ENCODE data around the gene DSTYK. TPM values are rescaled to one million over a fixed set of nuclear protein-coding genes. Genes with fewer than 3 reads are reported as not detected.

The DSTYK gene
- total and polyA plus RNA-seq, 3 experiments from 2014 or later: 8.6 to 13.4 (median 12.9) TPM

DNA sequence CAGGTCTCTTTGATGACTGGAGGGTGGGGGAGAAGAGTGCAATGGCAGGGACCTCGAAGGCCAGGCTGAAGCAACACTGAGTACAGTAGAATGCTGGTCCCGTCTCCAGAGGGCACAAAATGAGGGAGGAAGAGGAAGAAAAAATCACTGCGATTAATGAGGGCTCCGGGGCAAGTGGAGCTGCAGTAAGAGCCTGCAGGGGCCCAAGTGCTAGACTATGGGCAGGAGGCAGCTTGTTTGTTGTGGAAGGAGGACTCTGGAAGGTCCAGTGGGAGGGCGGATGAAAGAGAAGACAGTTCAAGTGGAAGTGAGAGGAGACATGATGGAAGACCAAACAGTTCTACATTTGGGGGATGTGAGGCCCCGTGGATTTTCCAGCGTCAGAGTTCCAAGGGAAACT, 33.6 kb upstream of the DSTYK start:
- Mint-ChIP-seq H3K27ac (no peak overlapping the region), H3K9me3 (no peaks in the 10 kb centered on the region), H3K27me3 (no peaks in the 10 kb centered on the region), H3K4me3 (no peak overlapping the region), H3K4me1 (peaks cover 0 to 4% (median 0%) of the 10 kb centered on the region in 3 donors), H3K36me3 (peaks cover 0 to 3% (median 0%) of the 10 kb centered on the region in 3 donors)
- ChIA-PET CTCF (interaction anchor here (3.2 kb wide), 1 partner anchor 11 kb away, joined by 21 read pairs; no protein-coding TSS in a partner anchor), POLR2A (no interaction called here)
- no peak for DNase-seq
- H3K36me3 ChIP-seq (ENCODE audit: insufficient read depth, low read length): no peaks in the 10 kb centered on the region
- no peak overlapping the region for H3K27ac ChIP-seq (ENCODE audit: low read depth, low read length)
- no peak overlapping the region for H3K4me3 ChIP-seq (ENCODE audit: low read length)
- H3K4me1 ChIP-seq (ENCODE audit: insufficient read depth, low read length): no peaks in the 10 kb centered on the region
- no peaks in the 10 kb centered on the region for H3K9me3 ChIP-seq (ENCODE audit: low read length)
- no peaks in the 10 kb centered on the region for H3K27me3 ChIP-seq (ENCODE audit: insufficient read depth, low read length, poor library complexity, severe bottlenecking)

DNA sequence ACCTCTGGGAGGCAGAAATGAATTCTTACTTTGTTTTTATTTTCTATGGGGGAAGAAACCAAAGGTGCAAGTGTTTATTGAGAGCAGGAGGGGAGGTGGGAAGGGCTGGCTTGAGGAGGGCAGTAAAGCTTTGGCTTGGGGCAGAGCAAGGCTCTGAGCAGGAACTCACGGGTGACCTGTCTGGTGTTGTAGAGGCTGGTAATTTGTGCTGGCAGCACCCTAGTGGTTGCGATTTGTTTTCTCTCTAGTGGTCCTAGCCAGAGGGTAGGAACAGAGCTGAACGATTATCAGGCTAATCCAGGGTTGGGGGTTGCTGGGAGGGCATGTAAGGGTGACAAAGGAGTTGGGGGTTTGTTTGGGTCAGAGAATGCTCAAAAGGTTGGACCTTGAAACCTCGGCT, 32.9 kb upstream of the DSTYK start:
- POLR2A ChIA-PET: no interaction called here
- Mint-ChIP-seq H3K4me3 (no peak overlapping the region), H3K36me3 (peaks cover 0 to 3% (median 0%) of the 10 kb centered on the region in 3 donors), H3K4me1 (peaks cover 0 to 4% (median 0%) of the 10 kb centered on the region in 3 donors), H3K9me3 (no peaks in the 10 kb centered on the region), H3K27ac (no peak overlapping the region), H3K27me3 (no peaks in the 10 kb centered on the region)
- Histone ChIP-seq H3K4me3 (ENCODE audit: low read length) (no peak overlapping the region), H3K27me3 (ENCODE audit: insufficient read depth, low read length, poor library complexity, severe bottlenecking) (no peaks in the 10 kb centered on the region), H3K36me3 (ENCODE audit: insufficient read depth, low read length) (no peaks in the 10 kb centered on the region), H3K4me1 (ENCODE audit: insufficient read depth, low read length) (no peaks in the 10 kb centered on the region), H3K27ac (ENCODE audit: low read depth, low read length) (no peak overlapping the region), H3K9me3 (ENCODE audit: low read length) (no peaks in the 10 kb centered on the region)
- CTCF ChIA-PET: interaction anchor here (2.5 kb wide), 1 partner anchor 12 kb away, joined by 6 read pairs; no protein-coding TSS in a partner anchor
- DNase-seq: no peak

GRCh38 chr1:205243350-205244191, 32.1 kb upstream of the DSTYK start:
- no peaks in the 10 kb centered on the region for H3K9me3 ChIP-seq (ENCODE audit: low read length)
- POLR2A ChIA-PET: no interaction called here

DNA sequence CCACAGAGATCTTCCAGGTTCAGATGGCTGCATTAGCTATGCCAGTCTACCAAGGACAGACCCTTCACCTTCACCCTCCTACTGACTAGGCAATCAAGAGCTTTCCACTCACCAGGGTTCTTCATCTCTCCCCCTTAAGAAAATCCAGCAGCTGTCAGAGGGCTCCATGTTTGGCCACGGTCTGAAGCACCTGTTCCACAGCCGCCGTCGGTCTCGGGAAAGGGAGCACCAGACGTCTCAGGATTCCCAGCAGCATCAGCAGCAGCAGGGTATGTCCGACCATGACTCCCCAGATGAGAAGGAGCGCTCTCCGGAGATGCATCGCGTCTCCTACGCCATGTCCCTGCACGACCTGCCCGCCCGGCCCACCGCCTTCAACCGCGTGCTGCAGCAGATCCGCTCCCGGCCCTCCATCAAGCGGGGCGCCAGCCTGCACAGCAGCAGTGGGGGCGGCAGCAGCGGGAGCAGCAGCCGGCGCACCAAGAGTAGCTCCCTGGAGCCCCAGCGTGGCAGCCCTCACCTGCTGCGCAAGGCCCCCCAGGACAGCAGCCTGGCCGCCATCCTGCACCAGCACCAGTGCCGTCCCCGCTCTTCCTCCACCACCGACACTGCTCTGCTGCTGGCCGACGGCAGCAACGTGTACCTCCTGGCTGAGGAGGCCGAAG, 30.0 kb upstream of the DSTYK start:
- Mint-ChIP-seq H3K27ac (no peak overlapping the region), H3K27me3 (peaks cover 0 to 4% of the 10 kb centered on the region in 2 donors), H3K36me3 (peaks cover 0 to 3% (median 0%) of the 10 kb centered on the region in 3 donors), H3K4me3 (no peak overlapping the region), H3K9me3 (no peaks in the 10 kb centered on the region), H3K4me1 (peaks cover 0 to 8% (median 0%) of the 10 kb centered on the region in 3 donors)
- no peaks in the 10 kb centered on the region for H3K4me1 ChIP-seq (ENCODE audit: insufficient read depth, low read length)
- H3K27ac ChIP-seq (ENCODE audit: low read depth, low read length): no peak overlapping the region
- CTCF ChIA-PET: no interaction called here
- POLR2A ChIA-PET: no interaction called here
- no peaks in the 10 kb centered on the region for H3K27me3 ChIP-seq (ENCODE audit: insufficient read depth, low read length, poor library complexity, severe bottlenecking)
- no peaks in the 10 kb centered on the region for H3K9me3 ChIP-seq (ENCODE audit: low read length)
- H3K36me3 ChIP-seq (ENCODE audit: insufficient read depth, low read length): no peaks in the 10 kb centered on the region
- H3K4me3 ChIP-seq (ENCODE audit: low read length): no peak overlapping the region
- DNase-seq: no peak

More at GRCh38 chr1:205243350-205244191, 32.1 kb upstream of the DSTYK start:
- no peak overlapping the region for H3K27ac ChIP-seq (ENCODE audit: low read depth, low read length)
- DNase-seq: no peak
- Mint-ChIP-seq H3K27me3 (no peaks in the 10 kb centered on the region), H3K4me3 (no peak overlapping the region), H3K4me1 (peaks cover 0 to 4% (median 0%) of the 10 kb centered on the region in 3 donors), H3K27ac (no peak overlapping the region), H3K36me3 (peaks cover 0 to 3% (median 0%) of the 10 kb centered on the region in 3 donors), H3K9me3 (no peaks in the 10 kb centered on the region)
- no peaks in the 10 kb centered on the region for H3K27me3 ChIP-seq (ENCODE audit: insufficient read depth, low read length, poor library complexity, severe bottlenecking)
- H3K4me1 ChIP-seq (ENCODE audit: insufficient read depth, low read length): no peaks in the 10 kb centered on the region
- H3K4me3 ChIP-seq (ENCODE audit: low read length): no peak overlapping the region
- CTCF ChIA-PET: interaction anchor here (2.5 kb wide), 1 partner anchor 12 kb away, joined by 6 read pairs; no protein-coding TSS in a partner anchor
- H3K36me3 ChIP-seq (ENCODE audit: insufficient read depth, low read length): no peaks in the 10 kb centered on the region

- Histone ChIP-seq H3K4me1 (ENCODE audit: insufficient read depth, low read length) (no peaks in the 10 kb centered on the region), H3K4me3 (ENCODE audit: low read length) (no peak overlapping the region), H3K36me3 (ENCODE audit: insufficient read depth, low read length) (no peaks in the 10 kb centered on the region), H3K9me3 (ENCODE audit: low read length) (no peaks in the 10 kb centered on the region), H3K27me3 (ENCODE audit: insufficient read depth, low read length, poor library complexity, severe bottlenecking) (no peaks in the 10 kb centered on the region), H3K27ac (ENCODE audit: low read depth, low read length) (no peak overlapping the region)
- Mint-ChIP-seq H3K27me3 (peaks cover 2 to 4% of the 10 kb centered on the region in 2 donors), H3K9me3 (no peaks in the 10 kb centered on the region), H3K36me3 (peaks cover 0 to 3% (median 0%) of the 10 kb centered on the region in 3 donors), H3K27ac (no peak overlapping the region), H3K4me3 (no peak overlapping the region), H3K4me1 (peaks cover 0 to 3% (median 0%) of the 10 kb centered on the region in 3 donors)
- ChIA-PET POLR2A (no interaction called here), CTCF (interaction anchor here (1.5 to 2.2 kb wide), 2 partner anchors 12 to 17 kb away, joined by 3 to 8 read pairs; no protein-coding TSS in a partner anchor)
- no peak for DNase-seq
These were observed 29.1 kb upstream of the DSTYK start for GRCh38 chr1:205240569-205240968.

- CTCF ChIA-PET: interaction anchor here (1.5 to 2.2 kb wide), 2 partner anchors 11 to 18 kb away, joined by 3 to 8 read pairs; no protein-coding TSS in a partner anchor
- no peak overlapping the region for H3K4me3 ChIP-seq (ENCODE audit: low read length)
- DNase-seq: no peak
- no peaks in the 10 kb centered on the region for H3K36me3 ChIP-seq (ENCODE audit: insufficient read depth, low read length)
- peaks cover 0 to 3% (median 0%) of the 10 kb centered on the region in 3 donors for H3K36me3 Mint-ChIP-seq
- no peak overlapping the region for H3K27ac Mint-ChIP-seq
- H3K27ac ChIP-seq (ENCODE audit: low read depth, low read length): no peak overlapping the region
- POLR2A ChIA-PET: no interaction called here
- peaks cover 0 to 3% (median 0%) of the 10 kb centered on the region in 3 donors for H3K4me1 Mint-ChIP-seq
- no peaks in the 10 kb centered on the region for H3K9me3 ChIP-seq (ENCODE audit: low read length)
- no peaks in the 10 kb centered on the region for H3K27me3 ChIP-seq (ENCODE audit: insufficient read depth, low read length, poor library complexity, severe bottlenecking)
- H3K4me3 Mint-ChIP-seq: no peak overlapping the region
- no peaks in the 10 kb centered on the region for H3K4me1 ChIP-seq (ENCODE audit: insufficient read depth, low read length)
- peaks cover 2 to 4% of the 10 kb centered on the region in 2 donors for H3K27me3 Mint-ChIP-seq
- H3K9me3 Mint-ChIP-seq: no peaks in the 10 kb centered on the region
These were observed 28.6 kb upstream of the DSTYK start for GRCh38 chr1:205240118-205240517.

DNA sequence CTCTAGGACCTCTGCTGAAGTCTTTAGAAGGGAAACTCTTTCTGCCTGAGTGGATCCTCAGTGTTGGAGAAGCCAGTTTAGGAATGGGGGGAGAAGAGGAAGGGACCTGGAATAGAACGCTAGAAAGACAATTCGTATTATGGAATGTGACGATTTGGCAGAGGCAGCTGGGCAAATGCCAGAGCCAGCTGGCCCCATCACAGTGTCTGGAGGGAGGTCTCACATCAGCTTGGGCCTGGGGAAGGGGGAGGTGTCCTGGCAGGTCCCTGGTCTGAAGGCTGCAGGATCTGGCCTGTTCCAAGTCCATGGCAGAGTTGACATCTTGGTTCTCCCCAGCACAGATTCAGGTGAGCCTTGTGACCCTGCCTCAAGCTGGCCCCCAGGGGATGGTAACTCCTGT, 27.6 kb upstream of the DSTYK start:
- POLR2A ChIA-PET: no interaction called here

More for the DNA sequence above, 27.6 kb upstream of the DSTYK start:
- Histone ChIP-seq H3K4me3 (ENCODE audit: low read length) (no peak overlapping the region), H3K27ac (ENCODE audit: low read depth, low read length) (no peak overlapping the region), H3K36me3 (ENCODE audit: insufficient read depth, low read length) (no peaks in the 10 kb centered on the region), H3K9me3 (ENCODE audit: low read length) (no peaks in the 10 kb centered on the region), H3K4me1 (ENCODE audit: insufficient read depth, low read length) (no peaks in the 10 kb centered on the region), H3K27me3 (ENCODE audit: insufficient read depth, low read length, poor library complexity, severe bottlenecking) (no peaks in the 10 kb centered on the region)
- Mint-ChIP-seq H3K9me3 (no peaks in the 10 kb centered on the region), H3K36me3 (peaks cover 0 to 3% (median 0%) of the 10 kb centered on the region in 3 donors), H3K4me3 (no peak overlapping the region), H3K27ac (no peak overlapping the region), H3K4me1 (peaks cover 0 to 3% (median 0%) of the 10 kb centered on the region in 3 donors), H3K27me3 (peaks cover 4% of the 10 kb centered on the region in 2 donors)
- CTCF ChIA-PET: interaction anchor here (0.7 to 2.2 kb wide), 4 partner anchors 10 to 35 kb away, joined by 3 to 8 read pairs (median 3); no protein-coding TSS in a partner anchor
- no peak for DNase-seq

Measured in CD8-positive, alpha-beta memory T cell (primary cell).